GM19397 (cell line): Measurements from ENCODE around the gene TIMP2.

Source experiments
- ATAC-seq: cut with Tn5 transposase; IDR thresholded peaks from one replicate; pipeline ENCODE4 v1.9.1; 2021; ENCODE audit warnings: mild to moderate bottlenecking, moderate library complexity; ENCODE audit not compliant: unreplicated experiment

Gene TIMP2

GRCh38 chr17:78840780-78841611 is 84.2 kb downstream of the TIMP2 start, which contains the start of gene USP36:
Gene USP36 (minus strand): TSS chr17:78840814. CDS start chr17:78836363, 4,451 bp downstream.
- ATAC-seq, result peak; percentile 89

GRCh38 chr17:78840530-78840779 is 84.7 kb downstream of the TIMP2 start:
- ATAC-seq, result no peak

GRCh38 chr17:78839762-78840529 is 85.2 kb downstream of the TIMP2 start:
- ATAC-seq, result peak; percentile 5

GRCh38 chr17:78839235-78839761 is 85.9 kb downstream of the TIMP2 start:
- ATAC-seq, result no peak

GRCh38 chr17:78838574-78839005 is 86.6 kb downstream of the TIMP2 start:
- no peak for ATAC-seq

- no peak for ATAC-seq
Observed at GRCh38 chr17:78836420-78837021, 88.7 kb downstream of the TIMP2 start.

GRCh38 chr17:78834571-78834970 is 90.6 kb downstream of the TIMP2 start:
- no peak for ATAC-seq

- no peak for ATAC-seq
Observed at GRCh38 chr17:78832541-78832810, 92.7 kb downstream of the TIMP2 start.

GRCh38 chr17:78831688-78832540 is 93.3 kb downstream of the TIMP2 start:
- ATAC-seq, result no peak

GRCh38 chr17:78829477-78829876 is 95.7 kb downstream of the TIMP2 start:
- ATAC-seq, result no peak

GRCh38 chr17:78828470-78829185 is 96.6 kb downstream of the TIMP2 start:
- ATAC-seq, result no peak

GRCh38 chr17:78826836-78827509 is 98.2 kb downstream of the TIMP2 start:
- ATAC-seq, result no peak

GRCh38 chr17:78826421-78826820 is 98.8 kb downstream of the TIMP2 start:
- ATAC-seq, result no peak

- ATAC-seq, result no peak
Observed at GRCh38 chr17:78825696-78826095, 99.5 kb downstream of the TIMP2 start.

GRCh38 chr17:78824240-78824639 is 100.9 kb downstream of the TIMP2 start:
- ATAC-seq, result no peak

GRCh38 chr17:78823282-78824046 is 101.7 kb downstream of the TIMP2 start:
- ATAC-seq, result no peak

- ATAC-seq, result no peak
Observed at GRCh38 chr17:78822552-78822951, 102.6 kb downstream of the TIMP2 start.

- no peak for ATAC-seq
Observed at GRCh38 chr17:78821961-78822360, 103.2 kb downstream of the TIMP2 start.

- ATAC-seq, result no peak
Observed at GRCh38 chr17:78820841-78821240, 104.3 kb downstream of the TIMP2 start.
